Measurements from ENCODE around the gene ZBTB14.

The ZBTB14 gene

DNA sequence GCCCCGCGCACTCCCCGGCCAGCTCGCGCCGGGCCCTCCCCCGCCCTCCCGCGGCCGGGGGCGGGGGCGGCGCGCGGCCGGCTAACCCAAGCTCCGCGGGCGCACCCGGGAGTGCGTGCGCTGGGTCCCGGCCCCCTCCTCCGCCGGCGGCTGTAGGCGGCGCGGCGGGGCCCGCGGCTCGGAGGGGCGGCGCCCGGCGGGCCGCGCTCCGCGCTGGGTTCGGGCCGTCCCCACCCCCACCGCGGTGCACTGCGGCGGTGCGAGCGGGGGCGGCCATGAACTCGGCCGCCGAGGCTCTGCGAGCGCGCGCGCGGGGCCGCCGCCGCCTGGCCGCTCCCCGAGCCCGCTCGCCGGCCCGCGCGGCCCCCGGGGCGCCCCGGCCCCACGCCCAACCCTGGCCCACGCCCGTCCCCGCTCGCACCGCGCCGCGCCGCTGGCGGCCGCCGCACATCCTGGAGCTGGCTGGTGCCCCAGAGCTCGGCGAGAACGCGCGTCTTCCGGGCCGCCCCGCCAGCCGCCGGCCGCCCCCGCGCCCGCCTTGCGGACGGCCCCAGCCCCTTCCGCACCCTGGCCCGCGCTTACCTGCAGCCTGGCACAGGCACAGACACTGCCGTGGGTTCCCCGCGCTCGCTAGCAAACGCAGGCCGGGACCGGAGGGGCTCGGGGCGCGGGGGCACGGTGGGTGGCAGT, at the start of gene ZBTB14:
Gene ZBTB14, minus strand, starts transcription at position 496 of the 690 bp plus-strand sequence. CDS start 2,480 bp downstream, outside the sequence.
- peak; percentile 7 to 53 for DNase-seq (ENCODE audit: extremely low read depth in 1 of 2, low read depth in 1 of 2)

GRCh38 chr18:5339202-5339834, 43.8 kb upstream of the ZBTB14 start:
- no peak for DNase-seq (ENCODE audit: extremely low read depth in 1 of 2, low read depth in 1 of 2)

GRCh38 chr18:5334456-5335075, 39.0 kb upstream of the ZBTB14 start:
- DNase-seq (ENCODE audit: extremely low read depth in 1 of 2, low read depth in 1 of 2) = no peak

- no peak for DNase-seq (ENCODE audit: extremely low read depth in 1 of 2, low read depth in 1 of 2)
These were observed 22.7 kb upstream of the ZBTB14 start for GRCh38 chr18:5318061-5318700.

DNA sequence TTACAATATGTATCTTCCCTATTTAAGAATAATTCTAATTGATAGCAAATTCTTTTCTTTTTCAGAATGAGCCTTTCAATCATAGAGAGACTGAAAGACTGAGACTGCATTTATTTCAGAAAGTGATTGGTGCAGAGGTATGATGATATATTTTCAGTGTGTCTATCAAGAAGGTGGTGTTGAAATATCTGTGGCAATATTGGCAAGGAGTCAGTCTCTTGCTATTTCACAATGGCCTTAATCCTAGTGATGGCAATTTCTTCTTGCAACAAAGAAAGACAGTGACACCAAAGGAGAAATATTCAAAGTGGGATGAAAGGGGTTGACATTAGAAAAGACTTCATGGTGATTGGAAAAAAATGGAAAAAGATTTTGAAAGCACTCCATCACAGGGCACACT, 21.7 kb upstream of the ZBTB14 start:
- no peak for DNase-seq (ENCODE audit: extremely low read depth in 1 of 2, low read depth in 1 of 2)

DNA sequence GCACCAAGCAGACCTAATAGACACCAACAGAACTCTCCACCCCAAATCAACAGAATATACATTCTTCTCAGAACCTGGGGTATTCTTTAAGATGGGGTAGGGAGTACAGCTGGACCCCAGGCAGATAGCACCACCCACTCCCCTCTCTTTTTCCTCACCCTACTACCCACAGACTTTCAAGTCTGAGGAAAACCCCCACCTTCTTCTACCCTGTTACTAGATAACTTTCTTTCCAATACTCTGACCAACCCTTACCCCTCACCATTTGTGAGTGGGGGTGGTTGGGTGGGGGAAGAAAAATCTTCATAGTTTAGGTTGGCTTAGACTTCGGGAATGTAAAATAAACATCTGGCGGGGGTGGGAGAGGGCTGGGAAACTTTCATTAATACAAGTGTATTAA, 20.3 kb upstream of the ZBTB14 start:
- DNase-seq (ENCODE audit: extremely low read depth in 1 of 2, low read depth in 1 of 2) = no peak

GRCh38 chr18:5311301-5311989, 15.9 kb upstream of the ZBTB14 start:
- no peak for DNase-seq (ENCODE audit: extremely low read depth in 1 of 2, low read depth in 1 of 2)

- DNase-seq (ENCODE audit: extremely low read depth in 1 of 2, low read depth in 1 of 2) = no peak
These were observed 14.5 kb upstream of the ZBTB14 start for GRCh38 chr18:5309888-5310470.

DNA sequence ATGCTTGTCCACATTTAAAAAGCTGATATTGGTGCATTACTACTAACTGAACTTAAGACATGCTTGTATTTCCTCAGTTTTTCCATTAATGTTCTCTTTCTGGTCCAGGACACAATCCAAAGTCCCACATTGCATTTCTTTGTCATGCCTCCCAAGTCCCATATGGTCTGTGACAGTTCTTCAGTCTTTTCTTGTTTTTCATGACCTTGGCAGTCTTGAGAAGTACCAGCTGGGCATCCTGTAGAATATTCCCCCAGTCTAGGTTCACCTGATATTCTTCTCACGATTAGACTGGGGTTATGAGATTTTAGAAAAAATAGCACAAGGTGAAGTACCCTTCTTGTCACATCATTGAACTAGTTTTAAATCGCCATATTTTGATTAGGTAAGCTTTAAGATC, 10.3 kb upstream of the ZBTB14 start:
- no peak for DNase-seq (ENCODE audit: extremely low read depth in 1 of 2, low read depth in 1 of 2)

DNA sequence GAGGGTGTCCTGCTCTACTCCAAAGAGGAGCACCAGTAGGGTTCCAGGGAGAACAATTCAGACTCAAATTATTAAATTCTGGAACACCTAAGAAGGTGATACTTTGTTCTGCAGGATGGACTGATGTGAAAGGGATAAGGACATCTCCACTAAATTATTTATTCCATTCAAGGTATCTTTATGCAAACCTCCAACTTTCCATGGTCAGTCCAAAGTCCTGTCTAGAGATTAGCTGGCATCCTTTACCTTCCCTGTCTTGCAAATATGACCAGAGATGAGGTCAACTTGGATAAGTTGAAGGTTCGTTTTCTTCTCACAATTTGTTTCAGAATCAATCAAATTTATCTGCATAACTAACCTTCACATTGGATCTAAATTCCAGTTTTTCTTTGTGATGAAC, 8.7 kb upstream of the ZBTB14 start:
- no peak for DNase-seq (ENCODE audit: extremely low read depth in 1 of 2, low read depth in 1 of 2)

- no peak for DNase-seq (ENCODE audit: extremely low read depth in 1 of 2, low read depth in 1 of 2)
These were observed 8.1 kb upstream of the ZBTB14 start for GRCh38 chr18:5303636-5304035.

- DNase-seq (ENCODE audit: extremely low read depth in 1 of 2, low read depth in 1 of 2) = no peak
These were observed 7.1 kb upstream of the ZBTB14 start for GRCh38 chr18:5302606-5303005.

DNA sequence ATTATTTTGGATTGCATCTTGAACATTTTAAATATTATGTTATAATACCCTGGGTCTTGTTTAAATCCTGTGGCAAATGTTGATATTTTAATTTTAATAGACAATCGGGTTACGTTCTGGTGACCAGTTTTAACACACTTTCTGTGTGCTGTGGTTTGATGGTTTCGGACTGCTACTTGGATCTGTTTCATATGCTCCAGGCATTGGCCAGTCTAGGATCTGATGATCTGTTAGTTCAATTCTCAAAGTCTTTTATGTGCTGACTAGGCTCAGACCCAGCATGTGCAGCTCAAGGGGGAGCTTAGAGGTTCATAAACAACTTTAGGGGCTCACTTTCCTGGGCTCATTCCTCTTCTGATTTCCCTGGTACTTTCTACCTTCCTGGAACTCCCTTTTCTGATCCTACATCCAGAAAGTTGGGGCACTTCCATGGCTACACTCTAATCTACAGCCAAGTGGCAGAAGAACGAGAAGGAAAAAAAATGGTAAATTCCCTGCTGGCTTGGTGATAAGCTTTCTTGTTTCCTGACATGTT, 5.0 kb upstream of the ZBTB14 start:
- no peak for DNase-seq (ENCODE audit: extremely low read depth in 1 of 2, low read depth in 1 of 2)

- no peak for DNase-seq (ENCODE audit: extremely low read depth in 1 of 2, low read depth in 1 of 2)
These were observed 2.8 kb upstream of the ZBTB14 start for GRCh38 chr18:5298156-5298852.

DNA sequence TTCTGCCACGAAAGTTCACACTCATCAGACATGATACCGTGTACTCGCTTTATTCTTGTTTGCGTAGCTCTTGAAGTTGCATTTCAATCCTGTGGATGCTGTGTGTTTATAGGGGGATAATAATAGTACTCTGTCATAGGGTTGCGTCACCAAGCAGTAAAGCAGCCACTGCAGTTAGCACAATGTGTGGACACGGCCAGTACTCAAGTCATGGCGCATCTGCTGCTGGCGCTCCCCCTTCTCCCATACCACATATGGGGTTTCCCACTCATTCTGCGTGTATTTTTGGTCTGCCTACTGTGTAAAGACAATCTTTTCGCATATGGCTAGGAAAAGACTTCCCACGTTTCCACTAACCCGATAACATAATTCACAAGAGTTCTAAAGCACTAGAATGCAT, 2.1 kb upstream of the ZBTB14 start:
- DNase-seq (ENCODE audit: extremely low read depth in 1 of 2, low read depth in 1 of 2) = no peak

- peak; percentile 5 to 16 for DNase-seq (ENCODE audit: extremely low read depth in 1 of 2, low read depth in 1 of 2)
These were observed 1.3 kb upstream of the ZBTB14 start for GRCh38 chr18:5296706-5297320.

GRCh38 chr18:5295981-5296705, 617 bp upstream of the ZBTB14 start:
- peak; percentile 84 to 96 for DNase-seq (ENCODE audit: extremely low read depth in 1 of 2, low read depth in 1 of 2)

DNA sequence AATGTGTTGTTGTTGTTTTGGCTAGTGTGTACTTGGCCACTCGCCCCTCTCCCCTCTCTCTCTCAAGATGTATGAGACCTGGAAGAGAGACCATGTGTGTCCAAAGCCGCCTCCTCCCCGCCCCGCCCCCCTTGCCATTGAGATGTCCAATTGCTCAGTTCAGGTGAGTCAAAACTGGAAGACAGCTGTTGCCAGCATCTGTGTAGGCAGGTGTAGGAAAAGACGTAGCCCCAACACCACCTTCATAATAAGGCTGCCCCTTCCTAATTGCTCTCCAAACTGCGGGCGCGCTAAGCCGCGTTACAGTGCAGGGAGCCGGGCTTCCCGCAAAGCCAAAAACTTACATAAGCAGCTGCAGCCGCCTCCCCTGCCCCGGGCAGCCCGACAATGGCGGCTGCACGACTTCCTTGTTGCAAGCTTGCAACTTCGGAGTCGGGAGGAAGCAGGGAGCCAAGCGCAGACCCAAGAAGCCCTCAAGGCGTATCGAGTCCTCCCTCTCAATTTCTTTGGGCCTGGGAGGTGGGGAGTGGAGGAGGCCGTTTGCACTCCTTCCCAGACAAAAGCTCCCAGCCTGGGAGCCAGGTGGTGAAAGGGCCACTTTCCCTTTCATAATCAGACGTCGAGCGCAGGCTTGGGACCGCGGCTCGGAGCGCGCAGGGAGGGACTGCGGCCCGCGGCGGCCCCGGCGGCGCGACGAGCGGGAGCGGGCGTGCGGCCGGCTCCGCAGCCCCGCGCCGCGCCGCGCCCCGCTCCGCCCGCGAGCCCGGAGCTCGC, 882 bp downstream of the ZBTB14 start:
- peak; percentile 16 to 42 for DNase-seq (ENCODE audit: extremely low read depth in 1 of 2, low read depth in 1 of 2)
